ENCODE measurements around the gene PCBP1.

GRCh38 chr2:70061317-70061716 lies 26.0 kb upstream of the PCBP1 start:
- TF ChIP-seq, protein P1, sequence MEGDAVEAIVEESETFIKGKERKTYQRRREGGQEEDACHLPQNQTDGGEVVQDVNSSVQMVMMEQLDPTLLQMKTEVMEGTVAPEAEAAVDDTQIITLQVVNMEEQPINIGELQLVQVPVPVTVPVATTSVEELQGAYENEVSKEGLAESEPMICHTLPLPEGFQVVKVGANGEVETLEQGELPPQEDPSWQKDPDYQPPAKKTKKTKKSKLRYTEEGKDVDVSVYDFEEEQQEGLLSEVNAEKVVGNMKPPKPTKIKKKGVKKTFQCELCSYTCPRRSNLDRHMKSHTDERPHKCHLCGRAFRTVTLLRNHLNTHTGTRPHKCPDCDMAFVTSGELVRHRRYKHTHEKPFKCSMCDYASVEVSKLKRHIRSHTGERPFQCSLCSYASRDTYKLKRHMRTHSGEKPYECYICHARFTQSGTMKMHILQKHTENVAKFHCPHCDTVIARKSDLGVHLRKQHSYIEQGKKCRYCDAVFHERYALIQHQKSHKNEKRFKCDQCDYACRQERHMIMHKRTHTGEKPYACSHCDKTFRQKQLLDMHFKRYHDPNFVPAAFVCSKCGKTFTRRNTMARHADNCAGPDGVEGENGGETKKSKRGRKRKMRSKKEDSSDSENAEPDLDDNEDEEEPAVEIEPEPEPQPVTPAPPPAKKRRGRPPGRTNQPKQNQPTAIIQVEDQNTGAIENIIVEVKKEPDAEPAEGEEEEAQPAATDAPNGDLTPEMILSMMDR (IDR thresholded peaks at IDR 0.05) = no peak
- no peak for TF ChIP-seq FOXM1 (IDR thresholded peaks at IDR 0.05; ENCODE audit: low read depth)
- TF ChIP-seq NRF1 (IDR thresholded peaks at IDR 0.05; ENCODE audit: low read depth, low read length) = no peak
